NCI-H446 treated with DMSO at 0.1 percent for 48 hours (cell line): ENCODE data around the gene AKAP8L.
"Not testable (repeated sequence)": the region's sequence is repeated elsewhere in the genome, so short reads cannot be mapped to it uniquely, and the experiment has no call there.

ENCODE experiments used
- DNase-seq: peaks from one replicate; lab custom pipeline; 2025; lab: John Stamatoyannopoulos, UW

Gene AKAP8L

GRCh38 chr19:15379083-15379998 is 39.4 kb downstream of the AKAP8L start, which contains the start of gene AKAP8:
AKAP8 (minus strand) TSS chr19:15379787; CDS start chr19:15379731, 56 bp downstream.
- DNase-seq, result peak; percentile 97

GRCh38 chr19:15378534-15379082 is 40.2 kb downstream of the AKAP8L start:
- peak; percentile 8 for DNase-seq

- DNase-seq, result no peak
Observed at GRCh38 chr19:15374796-15375440, 43.9 kb downstream of the AKAP8L start.

- no peak for DNase-seq
Observed at GRCh38 chr19:15374105-15374651, 44.6 kb downstream of the AKAP8L start.

GRCh38 chr19:15373644-15374043 is 45.1 kb downstream of the AKAP8L start:
- no peak for DNase-seq

DNA sequence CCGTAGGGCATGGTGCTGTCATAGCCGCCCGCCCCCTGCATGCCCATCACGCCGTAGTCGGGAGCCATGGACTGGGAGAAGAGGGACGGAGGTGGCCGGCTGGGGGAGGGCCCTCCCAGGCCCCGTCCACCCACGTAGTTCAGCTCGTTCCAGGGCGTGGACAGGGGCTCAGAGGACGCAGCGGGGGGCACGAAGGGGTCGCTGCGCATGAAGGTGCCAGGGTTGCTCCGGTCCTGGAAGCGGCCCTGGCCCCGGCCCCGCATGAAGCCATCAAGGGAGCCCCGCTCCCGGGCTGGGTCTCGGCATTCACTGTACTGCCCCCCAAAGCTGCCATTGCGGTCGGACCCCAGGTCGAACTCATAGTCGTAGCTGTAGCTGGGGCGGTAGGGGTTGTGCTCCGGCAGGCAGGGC is 45.9 kb downstream of the AKAP8L start:
- no peak for DNase-seq

DNA sequence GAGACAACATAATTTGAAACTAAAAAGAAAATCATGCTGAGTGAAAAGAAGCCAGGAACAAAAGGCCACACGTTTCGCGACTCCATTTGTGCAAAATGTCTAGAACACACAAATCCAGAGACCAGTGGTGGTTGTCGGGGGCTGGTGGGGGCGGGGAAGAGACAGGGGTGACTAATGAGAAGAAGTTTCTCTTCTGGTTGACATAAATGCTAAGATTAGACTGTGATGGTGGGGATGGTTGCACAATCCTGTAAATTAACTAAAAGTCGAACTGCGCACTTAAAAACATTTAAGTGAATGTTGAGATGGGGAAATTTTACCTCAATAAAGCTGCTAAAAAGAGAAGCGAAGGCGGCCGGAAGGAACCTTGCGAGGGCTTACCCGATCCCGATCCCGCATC is 46.3 kb downstream of the AKAP8L start:
- DNase-seq, result no peak

GRCh38 chr19:15371786-15372380 is 46.9 kb downstream of the AKAP8L start:
- DNase-seq, result no peak

DNA sequence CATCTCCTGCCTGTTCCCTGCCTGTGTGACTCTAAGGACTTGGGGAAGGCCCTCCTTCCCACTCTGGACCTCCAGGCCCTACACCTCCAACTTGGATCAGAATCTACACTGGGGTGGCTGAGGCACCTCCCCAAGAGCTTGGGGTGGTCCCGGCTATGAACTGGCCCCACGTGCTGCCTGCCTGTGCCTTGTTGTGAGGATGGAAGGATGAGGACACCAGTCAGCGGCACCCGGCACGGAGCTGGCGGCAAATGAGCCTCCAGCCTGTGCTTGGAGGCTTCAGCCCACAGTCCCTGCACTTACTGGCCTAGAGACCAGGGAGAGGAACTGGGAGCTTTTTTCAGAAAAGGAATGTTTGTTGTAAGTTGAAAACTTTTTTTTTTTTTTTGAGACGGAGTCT is 47.7 kb downstream of the AKAP8L start:
- DNase-seq, result no peak

- no peak for DNase-seq
Observed at GRCh38 chr19:15369594-15369891, 49.2 kb downstream of the AKAP8L start.

GRCh38 chr19:15368798-15369593 is 49.8 kb downstream of the AKAP8L start:
- no peak for DNase-seq

GRCh38 chr19:15368051-15368632 is 50.6 kb downstream of the AKAP8L start:
- DNase-seq, result no peak

DNA sequence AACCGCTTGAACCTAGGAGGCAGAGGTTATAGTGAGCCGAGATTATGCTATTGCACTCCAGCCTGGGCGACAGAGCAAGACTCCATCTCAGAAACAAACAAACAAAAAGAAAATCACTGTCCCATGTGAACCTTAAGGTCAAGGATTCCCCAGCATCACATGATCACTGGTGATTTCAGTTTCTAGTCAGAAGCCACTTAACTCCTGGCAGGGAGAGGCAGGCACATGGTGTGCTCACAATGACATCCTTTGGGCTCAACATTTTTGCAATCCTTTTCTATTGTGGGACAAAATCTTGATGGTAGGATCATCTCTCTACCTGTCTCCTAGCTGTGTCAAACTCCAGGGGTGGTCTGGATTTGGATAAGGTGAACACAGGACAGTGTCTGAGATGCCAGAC is 51.3 kb downstream of the AKAP8L start:
- DNase-seq, result no peak

GRCh38 chr19:15365264-15365663 is 53.5 kb downstream of the AKAP8L start:
- no peak for DNase-seq

GRCh38 chr19:15363791-15364190 is 55.0 kb downstream of the AKAP8L start:
- not testable (repeated sequence) for DNase-seq

GRCh38 chr19:15363048-15363447 is 55.7 kb downstream of the AKAP8L start:
- not testable (repeated sequence) for DNase-seq

DNA sequence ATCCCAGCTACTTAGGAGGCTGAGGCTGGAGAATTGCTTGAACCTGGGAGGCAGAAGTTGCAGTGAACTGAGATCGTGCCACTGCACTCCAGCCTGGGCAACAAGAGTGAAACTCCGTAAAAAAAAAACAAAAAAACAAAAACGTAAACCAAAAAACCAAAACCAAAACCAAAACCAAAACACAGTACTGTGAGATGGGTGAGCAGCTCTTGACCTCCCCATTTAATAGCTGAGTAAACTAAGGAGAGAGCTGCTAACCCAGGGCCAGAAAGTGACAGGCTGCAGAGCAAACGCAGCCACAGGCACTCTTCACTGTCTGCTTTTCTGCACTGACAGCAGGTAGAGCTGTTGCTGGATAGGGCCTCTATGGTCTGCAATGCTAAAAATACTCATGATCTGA is 58.8 kb downstream of the AKAP8L start:
- not testable (repeated sequence) for DNase-seq

DNA sequence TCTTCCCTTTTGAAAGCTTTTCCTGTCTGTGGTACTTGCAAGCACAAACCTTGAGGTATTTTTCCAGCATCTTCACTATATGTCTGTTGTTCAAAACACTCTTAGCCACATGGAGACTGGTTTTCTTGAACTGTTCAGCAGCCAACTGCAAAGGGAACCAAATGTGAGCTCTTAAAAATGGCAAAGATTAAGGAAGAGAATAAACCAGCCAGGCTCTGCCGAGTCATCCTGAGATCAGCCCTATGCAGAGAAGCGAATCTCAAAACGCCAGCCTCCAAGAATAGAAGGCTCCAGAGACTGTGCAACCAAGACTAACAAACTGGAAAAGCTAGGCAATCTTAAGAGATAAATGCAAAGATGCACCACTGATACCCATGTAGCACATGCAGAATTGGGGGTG is 59.9 kb downstream of the AKAP8L start:
- DNase-seq, result no peak

GRCh38 chr19:15357906-15358305 is 60.9 kb downstream of the AKAP8L start:
- no peak for DNase-seq

- DNase-seq, result no peak
Observed at GRCh38 chr19:15354566-15355296, 64.1 kb downstream of the AKAP8L start.
